ENCODE results near the gene SPHK2.
"Not testable (repeated sequence)": the region's sequence is repeated elsewhere in the genome, so short reads cannot be mapped to it uniquely, and the experiment has no call there.

SPHK2 gene

DNA sequence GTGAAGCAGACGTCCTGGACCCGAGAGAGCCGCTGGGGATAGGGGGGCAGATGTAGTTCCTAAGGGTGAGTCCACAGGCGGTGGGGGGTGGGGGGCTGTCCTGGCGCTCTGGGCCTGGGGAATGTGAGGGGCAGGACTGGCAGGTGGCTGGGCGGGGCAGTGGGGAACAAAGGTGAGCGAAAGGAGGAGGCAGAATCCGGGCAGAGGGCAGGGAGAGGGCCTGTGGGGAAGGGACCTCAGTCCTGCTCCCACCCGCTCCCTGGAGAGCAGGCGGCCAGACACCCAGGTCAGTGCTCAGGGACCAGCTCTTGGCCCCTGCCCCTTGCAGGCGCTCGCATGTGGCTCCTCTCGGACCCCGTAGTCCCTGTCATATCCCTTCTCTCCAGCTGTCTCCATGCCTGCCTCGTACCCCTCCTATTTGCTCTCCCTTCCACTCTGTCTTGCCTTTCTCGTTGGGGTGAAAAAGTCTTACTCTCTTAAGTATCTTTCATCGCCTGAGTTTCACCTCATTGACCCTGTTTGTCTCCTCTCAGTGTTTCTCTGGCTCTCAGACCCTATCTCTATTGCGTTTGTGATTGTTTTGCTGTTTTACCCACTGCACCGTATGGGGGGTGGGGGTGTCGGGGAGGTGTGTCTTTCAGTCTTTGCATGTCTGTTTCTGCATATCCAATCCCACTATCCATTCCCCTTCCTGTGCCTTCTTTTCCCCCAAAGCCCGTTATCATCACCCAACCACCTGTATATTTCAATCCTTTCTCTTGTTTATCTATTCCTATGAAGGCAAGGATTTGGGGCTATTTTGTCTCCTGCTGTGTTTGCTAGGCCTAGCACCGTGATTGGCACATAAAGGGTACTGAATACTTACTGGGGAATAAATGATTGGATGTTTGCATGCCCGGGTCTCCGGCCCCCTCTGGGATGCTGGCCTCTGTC, 5.8 kb downstream of the SPHK2 start:
- no peak for DNase-seq

DNA sequence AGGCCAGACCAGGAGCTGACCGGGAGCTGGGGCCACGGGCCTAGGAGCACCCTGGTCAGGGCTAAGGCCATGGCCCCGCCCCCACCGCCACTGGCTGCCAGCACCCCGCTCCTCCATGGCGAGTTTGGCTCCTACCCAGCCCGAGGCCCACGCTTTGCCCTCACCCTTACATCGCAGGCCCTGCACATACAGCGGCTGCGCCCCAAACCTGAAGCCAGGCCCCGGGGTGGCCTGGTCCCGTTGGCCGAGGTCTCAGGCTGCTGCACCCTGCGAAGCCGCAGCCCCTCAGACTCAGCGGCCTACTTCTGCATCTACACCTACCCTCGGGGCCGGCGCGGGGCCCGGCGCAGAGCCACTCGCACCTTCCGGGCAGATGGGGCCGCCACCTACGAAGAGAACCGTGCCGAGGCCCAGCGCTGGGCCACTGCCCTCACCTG, 6.6 kb downstream of the SPHK2 start:
- TF ChIP-seq POLR2A (IDR thresholded peaks at IDR 0.05; ENCODE audit: low read length), result no peak
- TF ChIP-seq GATA1 (IDR thresholded peaks at IDR 0.05; ENCODE audit: low read depth, low read length), result no peak
- no peak for DNase-seq

More for the DNA sequence above, 5.8 kb downstream of the SPHK2 start:
- TF ChIP-seq POLR2A (IDR thresholded peaks at IDR 0.05; ENCODE audit: low read length), result no peak
- no peak for TF ChIP-seq GATA1 (IDR thresholded peaks at IDR 0.05; ENCODE audit: low read depth, low read length)

DNA sequence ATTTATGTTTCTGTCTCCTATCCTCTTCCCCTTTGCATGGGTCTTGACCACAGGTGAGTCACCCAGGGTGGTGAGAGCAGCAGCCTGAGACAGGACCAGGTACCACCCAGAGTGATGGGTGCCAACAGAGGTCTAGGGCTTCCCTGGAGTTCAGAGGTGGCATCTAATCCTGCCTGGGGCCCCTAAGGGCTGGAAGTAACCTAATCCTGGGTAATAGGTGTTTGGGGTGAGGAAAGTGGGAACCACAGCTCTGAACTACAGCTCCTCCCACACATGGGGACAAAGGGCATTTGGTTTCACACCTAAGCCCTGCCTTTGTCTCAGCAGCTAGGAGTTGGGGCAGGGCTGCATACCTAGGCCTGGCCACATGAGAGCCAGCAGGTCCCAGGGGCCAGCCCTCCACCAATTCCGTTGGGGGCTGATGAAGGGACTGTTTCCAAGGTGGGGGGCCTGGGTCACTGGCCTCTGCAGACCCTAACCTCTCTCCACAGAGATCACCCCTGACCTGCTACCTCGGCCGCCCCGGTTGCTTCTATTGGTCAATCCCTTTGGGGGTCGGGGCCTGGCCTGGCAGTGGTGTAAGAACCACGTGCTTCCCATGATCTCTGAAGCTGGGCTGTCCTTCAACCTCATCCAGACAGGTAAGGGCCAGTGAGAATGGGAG, 8.0 kb downstream of the SPHK2 start:
- DNase-seq, result no peak
- TF ChIP-seq GATA1 (IDR thresholded peaks at IDR 0.05; ENCODE audit: low read depth, low read length) (no peak), POLR2A (IDR thresholded peaks at IDR 0.05; ENCODE audit: low read length) (no peak)

DNA sequence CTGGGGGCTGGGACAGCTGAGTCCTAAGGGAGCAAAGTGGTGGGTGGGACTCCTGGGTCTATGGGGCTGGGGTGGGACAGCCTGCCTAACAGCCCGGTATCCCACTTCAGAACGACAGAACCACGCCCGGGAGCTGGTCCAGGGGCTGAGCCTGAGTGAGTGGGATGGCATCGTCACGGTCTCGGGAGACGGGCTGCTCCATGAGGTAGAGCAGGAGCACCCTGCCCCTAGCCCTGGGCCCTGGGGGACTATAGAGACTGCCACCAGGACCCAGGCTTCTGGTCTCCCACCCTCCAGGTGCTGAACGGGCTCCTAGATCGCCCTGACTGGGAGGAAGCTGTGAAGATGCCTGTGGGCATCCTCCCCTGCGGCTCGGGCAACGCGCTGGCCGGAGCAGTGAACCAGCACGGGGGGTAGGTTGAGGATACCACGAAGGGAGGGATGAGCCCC, 8.6 kb downstream of the SPHK2 start:
- TF ChIP-seq GATA1 (IDR thresholded peaks at IDR 0.05; ENCODE audit: low read depth, low read length) (no peak), POLR2A (IDR thresholded peaks at IDR 0.05; ENCODE audit: low read length) (no peak)
- no peak for DNase-seq

DNA sequence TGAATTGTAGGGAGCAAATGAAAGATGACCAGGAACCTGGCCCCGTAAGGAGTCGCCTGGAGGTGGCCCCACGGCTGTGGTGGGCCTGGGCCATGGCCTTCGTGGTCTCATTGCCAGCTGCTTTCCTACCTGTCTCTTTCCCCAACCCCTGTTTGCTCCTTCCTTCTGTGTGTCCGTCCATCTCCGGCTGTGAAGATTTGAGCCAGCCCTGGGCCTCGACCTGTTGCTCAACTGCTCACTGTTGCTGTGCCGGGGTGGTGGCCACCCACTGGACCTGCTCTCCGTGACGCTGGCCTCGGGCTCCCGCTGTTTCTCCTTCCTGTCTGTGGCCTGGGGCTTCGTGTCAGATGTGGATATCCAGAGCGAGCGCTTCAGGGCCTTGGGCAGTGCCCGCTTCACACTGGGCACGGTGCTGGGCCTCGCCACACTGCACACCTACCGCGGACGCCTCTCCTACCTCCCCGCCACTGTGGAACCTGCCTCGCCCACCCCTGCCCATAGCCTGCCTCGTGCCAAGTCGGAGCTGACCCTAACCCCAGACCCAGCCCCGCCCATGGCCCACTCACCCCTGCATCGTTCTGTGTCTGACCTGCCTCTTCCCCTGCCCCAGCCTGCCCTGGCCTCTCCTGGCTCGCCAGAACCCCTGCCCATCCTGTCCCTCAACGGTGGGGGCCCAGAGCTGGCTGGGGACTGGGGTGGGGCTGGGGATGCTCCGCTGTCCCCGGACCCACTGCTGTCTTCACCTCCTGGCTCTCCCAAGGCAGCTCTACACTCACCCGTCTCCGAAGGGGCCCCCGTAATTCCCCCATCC, 9.4 kb downstream of the SPHK2 start:
- no peak for TF ChIP-seq GATA1 (IDR thresholded peaks at IDR 0.05; ENCODE audit: low read depth, low read length)
- TF ChIP-seq POLR2A (IDR thresholded peaks at IDR 0.05; ENCODE audit: low read length), result no peak
- no peak for DNase-seq

DNA sequence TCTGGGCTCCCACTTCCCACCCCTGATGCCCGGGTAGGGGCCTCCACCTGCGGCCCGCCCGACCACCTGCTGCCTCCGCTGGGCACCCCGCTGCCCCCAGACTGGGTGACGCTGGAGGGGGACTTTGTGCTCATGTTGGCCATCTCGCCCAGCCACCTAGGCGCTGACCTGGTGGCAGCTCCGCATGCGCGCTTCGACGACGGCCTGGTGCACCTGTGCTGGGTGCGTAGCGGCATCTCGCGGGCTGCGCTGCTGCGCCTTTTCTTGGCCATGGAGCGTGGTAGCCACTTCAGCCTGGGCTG, 9.9 kb downstream of the SPHK2 start:
- TF ChIP-seq POLR2A (IDR thresholded peaks at IDR 0.05; ENCODE audit: low read length), result no peak
- DNase-seq, result no peak

DNA sequence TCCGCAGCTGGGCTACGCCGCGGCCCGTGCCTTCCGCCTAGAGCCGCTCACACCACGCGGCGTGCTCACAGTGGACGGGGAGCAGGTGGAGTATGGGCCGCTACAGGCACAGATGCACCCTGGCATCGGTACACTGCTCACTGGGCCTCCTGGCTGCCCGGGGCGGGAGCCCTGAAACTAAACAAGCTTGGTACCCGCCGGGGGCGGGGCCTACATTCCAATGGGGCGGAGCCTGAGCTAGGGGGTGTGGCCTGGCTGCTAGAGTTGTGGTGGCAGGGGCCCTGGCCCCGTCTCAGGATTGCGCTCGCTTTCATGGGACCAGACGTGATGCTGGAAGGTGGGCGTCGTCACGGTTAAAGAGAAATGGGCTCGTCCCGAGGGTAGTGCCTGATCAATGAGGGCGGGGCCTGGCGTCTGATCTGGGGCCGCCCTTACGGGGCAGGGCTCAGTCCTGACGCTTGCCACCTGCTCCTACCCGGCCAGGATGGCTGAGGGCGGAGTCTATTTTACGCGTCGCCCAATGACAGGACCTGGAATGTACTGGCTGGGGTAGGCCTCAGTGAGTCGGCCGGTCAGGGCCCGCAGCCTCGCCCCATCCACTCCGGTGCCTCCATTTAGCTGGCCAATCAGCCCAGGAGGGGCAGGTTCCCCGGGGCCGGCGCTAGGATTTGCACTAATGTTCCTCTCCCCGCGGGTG, 10.4 kb downstream of the SPHK2 start:
- peak; percentile 87 to 88 for DNase-seq
- TF ChIP-seq GATA1 (IDR thresholded peaks at IDR 0.05; ENCODE audit: low read depth, low read length) (no peak), POLR2A (IDR thresholded peaks at IDR 0.05; ENCODE audit: low read length) (no peak)

DNA sequence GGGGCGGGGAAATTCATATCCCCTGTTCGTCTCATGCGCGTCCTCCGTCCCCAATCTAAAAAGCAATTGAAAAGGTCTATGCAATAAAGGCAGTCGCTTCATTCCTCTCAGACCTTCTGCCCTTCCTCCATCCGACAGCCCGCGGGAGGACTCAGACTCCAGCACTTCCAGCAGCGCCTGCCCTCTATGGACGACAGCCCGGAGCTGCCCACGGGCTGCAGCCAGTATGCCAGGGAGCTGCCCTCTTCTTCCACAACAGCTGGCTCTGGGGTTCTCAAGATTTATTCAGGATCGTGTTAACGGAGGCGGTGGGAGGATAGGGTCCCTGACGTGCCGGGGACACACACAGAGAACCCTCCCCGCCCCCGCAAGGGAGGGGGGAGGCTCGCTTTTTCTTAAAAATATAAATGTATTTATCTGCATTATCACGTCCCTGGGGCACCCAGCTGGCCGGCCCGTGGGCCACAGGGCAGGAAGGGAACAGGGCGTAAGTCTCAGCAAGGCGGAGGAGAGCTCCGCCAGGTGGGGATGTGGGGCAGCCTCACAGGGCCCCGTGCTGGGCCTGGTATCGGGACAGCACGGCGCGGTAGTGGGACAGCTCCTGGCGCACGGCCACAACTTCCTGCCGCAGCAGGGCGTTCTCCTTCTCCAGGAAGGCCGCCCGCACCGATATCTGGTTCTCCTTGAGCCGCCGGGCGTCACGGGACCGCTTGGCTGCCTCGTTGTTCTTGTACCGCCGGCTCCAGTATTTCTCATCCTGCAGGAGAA, 11.2 kb downstream of the SPHK2 start:
- DNase-seq, result peak; percentile 85 to 91
- TF ChIP-seq GATA1 (IDR thresholded peaks at IDR 0.05; ENCODE audit: low read depth, low read length) (no peak), POLR2A (IDR thresholded peaks at IDR 0.05; ENCODE audit: low read length) (no peak)

DNA sequence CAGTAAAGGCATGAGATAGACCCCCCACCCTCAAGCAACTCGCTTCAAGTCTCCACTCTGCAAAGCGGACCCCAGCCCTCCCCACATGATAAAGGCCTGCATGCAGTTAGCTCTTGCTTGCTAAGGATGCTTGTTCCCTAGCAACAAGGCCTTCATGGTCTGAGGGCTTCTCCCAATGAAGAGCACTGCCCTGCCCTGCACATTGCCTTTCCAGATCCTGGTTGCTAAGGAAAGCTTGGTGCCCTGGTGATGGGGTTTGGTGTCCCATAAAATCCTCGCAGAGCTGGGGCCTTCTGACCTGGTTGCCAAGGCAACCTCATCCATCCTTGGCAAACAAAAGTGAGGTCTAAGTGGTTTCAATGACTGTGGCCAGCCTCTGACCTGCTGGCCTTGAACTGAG, 11.9 kb downstream of the SPHK2 start:
- peak in 1 of 2 experiments; percentile 61 for DNase-seq
- TF ChIP-seq GATA1 (IDR thresholded peaks at IDR 0.05; ENCODE audit: low read depth, low read length) (no peak), POLR2A (IDR thresholded peaks at IDR 0.05; ENCODE audit: low read length) (peak; percentile 22)

DNA sequence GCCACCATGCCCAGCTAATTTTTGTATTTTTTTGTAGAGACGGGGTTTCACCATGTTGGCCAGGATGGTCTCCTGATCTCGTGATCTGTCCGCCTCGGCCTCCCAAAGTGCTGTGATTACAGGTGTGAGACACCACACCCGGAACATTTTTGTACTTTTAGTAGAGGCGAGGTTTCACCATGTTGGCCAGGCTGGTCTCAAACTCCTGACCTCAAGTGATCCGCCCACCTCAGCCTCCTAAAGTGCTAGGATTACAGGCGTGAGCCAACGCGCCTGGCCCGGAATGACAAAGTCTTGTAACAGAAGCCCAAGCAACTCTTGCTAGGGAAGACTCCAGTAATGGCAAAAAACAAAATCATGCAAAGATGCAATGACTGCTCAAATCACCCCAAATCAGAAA, 13.0 kb downstream of the SPHK2 start:
- not testable (repeated sequence) for DNase-seq

DNA sequence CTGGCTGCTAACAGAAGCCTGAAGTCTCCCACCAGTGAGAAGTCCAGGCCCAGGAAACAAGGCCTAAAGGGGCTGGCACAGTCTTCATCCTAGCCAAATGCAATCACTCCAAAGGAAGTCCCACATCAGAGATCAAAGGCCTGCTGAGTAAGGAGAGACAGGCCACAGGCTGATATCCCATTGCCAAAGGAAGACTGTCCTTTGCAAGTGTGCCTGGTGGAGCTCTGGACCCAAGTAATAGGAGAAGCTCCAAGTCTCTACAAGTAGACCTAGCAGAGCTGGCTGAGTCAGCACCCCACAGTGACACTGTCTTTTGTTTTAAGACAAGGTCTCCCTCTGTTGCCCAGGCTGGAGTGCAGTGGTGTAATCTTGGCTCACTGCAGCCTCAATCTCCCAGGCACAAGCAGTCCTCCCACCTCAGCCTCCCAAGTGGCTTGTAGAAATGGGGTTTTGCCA, 13.4 kb downstream of the SPHK2 start:
- peak in 1 of 2 experiments; percentile 76 for DNase-seq
- no peak for TF ChIP-seq GATA1 (IDR thresholded peaks at IDR 0.05; ENCODE audit: low read depth, low read length)
- TF ChIP-seq POLR2A (IDR thresholded peaks at IDR 0.05; ENCODE audit: low read length), result no peak

DNA sequence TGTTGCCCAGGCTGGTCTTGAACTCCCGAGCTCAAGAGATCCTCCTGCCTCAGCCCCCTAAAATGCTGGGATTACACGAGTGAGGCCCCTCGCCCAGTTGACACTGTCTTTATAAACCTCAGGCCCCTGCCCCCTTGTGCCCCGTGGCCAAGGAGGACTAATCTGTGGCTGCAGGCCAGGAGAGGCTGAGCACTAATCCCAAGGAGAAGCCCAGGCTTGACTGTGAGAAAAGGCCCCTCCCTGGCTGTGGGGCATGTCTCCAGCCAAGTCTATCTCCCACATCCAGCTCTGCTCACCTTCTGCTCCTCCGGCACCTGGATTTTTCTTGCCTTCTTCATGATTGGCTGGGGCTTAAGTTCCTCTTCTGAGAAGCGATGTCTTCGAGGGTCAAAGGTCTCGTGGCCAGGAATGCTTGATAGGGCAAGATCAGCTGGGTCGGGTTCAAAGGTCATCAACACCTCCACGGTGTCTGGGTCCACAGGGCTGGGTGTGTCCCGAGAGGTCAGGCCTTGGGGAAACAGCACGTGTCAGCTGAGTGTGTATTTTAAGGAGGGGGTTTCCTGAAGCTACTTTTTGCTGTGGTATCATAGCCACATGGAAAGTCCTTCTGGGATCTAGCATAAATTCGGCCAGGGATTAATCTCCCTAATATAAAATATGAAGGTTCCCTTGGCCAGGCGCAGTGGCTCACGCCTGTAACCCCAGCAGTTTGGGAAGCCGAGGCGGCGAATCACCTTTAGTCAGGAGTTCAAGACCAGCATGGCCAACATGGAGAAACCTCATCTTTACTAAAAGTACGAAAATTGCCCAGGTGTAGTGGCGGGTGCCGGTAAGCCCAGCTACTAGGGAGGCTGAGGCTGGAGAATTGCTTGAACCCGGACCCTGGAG, 14.1 kb downstream of the SPHK2 start:
- no peak for TF ChIP-seq GATA1 (IDR thresholded peaks at IDR 0.05; ENCODE audit: low read depth, low read length)
- peak; percentile 3 for TF ChIP-seq POLR2A (IDR thresholded peaks at IDR 0.05; ENCODE audit: low read length)
- peak in 1 of 2 experiments; percentile 61 for DNase-seq
